HFFc6 (cell line): ENCODE data around the gene REN. TPM values are rescaled to one million over a fixed set of nuclear protein-coding genes. Genes with fewer than 3 reads are reported as not detected.

Experiments
- DNase-seq: peaks from one replicate; pipeline ENCODE4 v3.0.0-alpha.2; 2018
- H3K27ac Mint-ChIP-seq: 2 replicates; pipeline ENCODE4 v1.8.0; 2020; ENCODE audit warnings: mild to moderate bottlenecking, mixed read lengths
- H3K27me3 Mint-ChIP-seq: 2 replicates; pipeline ENCODE4 v1.8.0; 2021; ENCODE audit warnings: mild to moderate bottlenecking, moderate library complexity, mixed read lengths; ENCODE audit not compliant: insufficient read depth
- H3K36me3 Mint-ChIP-seq: 2 replicates; pipeline ENCODE4 v1.8.0; 2021; ENCODE audit warnings: low read depth, mixed read lengths
- H3K4me1 Mint-ChIP-seq: 2 replicates; pipeline ENCODE4 v1.8.0; 2020; ENCODE audit warnings: low read depth, mixed read lengths
- H3K4me3 Mint-ChIP-seq: 2 replicates; pipeline ENCODE4 v1.8.0; 2020; ENCODE audit warnings: mild to moderate bottlenecking, moderate library complexity, mixed read lengths
- H3K9me3 Mint-ChIP-seq: 2 replicates; pipeline ENCODE4 v1.8.0; 2020; ENCODE audit warnings: mild to moderate bottlenecking, mixed read lengths
- total RNA-seq, 6 experiments: library from RNA; stranded (reverse); fragmentation: NEBNext Ultra II Directional; extraction: Animal tissue kit (Norgen Biotek cat#: 25700); gene quantifications; 2 replicates in 1 of 6; 3 replicates in 5 of 6; pipeline ENCODE4 v1.2.3, GENCODE V29; 2021
- TF ChIP-seq, protein P1 (sequence below): fragments of 200-600 bp; sonication (generic); IDR thresholded peaks from 2 replicates; pipeline ENCODE4 v1.5.0; 2021; ENCODE audit warnings: antibody characterized with exemption, mild to moderate bottlenecking

The REN gene
- total RNA-seq, 6 experiments from 2014 or later, result 0.17 to 0.39 (median 0.34) TPM; not detected in 1

DNA sequence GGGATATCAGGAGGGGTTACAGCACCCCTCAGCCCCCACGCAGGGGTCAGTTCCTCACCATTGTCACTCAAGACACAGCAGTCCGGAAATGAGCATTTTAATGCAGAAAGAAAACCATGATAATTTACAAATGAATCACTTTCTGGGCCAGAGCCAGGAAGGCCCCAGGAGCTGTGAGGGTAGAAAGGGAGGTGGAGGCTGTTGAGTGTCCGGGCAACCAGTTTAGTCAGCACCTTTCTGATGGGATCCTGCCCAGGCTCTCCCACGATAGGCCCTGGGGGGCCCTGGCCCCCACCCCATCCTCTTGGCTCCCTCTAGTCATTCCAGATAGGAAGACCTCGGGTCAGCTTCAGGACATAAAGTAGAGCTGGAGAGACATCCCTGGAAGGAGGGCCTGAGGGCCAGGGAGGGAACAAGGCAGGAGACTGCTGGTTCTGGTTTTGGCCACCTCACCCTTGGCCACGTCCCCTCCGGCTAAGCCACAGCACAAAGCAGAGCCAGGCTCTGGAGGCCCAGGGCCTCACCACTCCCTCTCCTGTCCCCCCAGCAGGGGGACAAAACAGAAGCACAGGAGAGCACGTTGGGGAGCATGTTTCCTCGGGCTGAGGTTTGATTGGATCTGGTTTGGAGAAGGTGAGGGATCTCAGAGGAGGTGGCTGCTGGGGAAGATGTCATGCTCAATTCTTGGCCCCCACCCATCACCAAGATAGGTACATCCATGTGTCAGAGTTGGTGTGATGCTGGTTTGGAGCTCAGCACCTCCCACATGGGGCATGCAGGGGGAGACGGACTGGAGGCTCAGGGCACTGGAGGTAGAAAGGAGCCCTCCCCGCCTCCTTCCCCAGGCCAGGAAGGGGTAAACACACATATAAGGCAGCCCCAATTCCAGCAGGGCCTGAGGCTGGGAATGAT, 34.9 kb downstream of the REN start:
- peaks cover 5% of the 10 kb centered on the region; the same call in 1 of the 2 replicates for H3K27me3 Mint-ChIP-seq
- H3K27ac Mint-ChIP-seq, result peak overlapping the region; percentile 97
- no peaks in the 10 kb centered on the region for H3K36me3 Mint-ChIP-seq
- peak overlapping the region; percentile 68 for H3K4me3 Mint-ChIP-seq
- TF ChIP-seq, protein P1, sequence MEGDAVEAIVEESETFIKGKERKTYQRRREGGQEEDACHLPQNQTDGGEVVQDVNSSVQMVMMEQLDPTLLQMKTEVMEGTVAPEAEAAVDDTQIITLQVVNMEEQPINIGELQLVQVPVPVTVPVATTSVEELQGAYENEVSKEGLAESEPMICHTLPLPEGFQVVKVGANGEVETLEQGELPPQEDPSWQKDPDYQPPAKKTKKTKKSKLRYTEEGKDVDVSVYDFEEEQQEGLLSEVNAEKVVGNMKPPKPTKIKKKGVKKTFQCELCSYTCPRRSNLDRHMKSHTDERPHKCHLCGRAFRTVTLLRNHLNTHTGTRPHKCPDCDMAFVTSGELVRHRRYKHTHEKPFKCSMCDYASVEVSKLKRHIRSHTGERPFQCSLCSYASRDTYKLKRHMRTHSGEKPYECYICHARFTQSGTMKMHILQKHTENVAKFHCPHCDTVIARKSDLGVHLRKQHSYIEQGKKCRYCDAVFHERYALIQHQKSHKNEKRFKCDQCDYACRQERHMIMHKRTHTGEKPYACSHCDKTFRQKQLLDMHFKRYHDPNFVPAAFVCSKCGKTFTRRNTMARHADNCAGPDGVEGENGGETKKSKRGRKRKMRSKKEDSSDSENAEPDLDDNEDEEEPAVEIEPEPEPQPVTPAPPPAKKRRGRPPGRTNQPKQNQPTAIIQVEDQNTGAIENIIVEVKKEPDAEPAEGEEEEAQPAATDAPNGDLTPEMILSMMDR, result peak; percentile 68
- H3K4me1 Mint-ChIP-seq, result peaks cover 50% of the 10 kb centered on the region
- no peaks in the 10 kb centered on the region for H3K9me3 Mint-ChIP-seq
- DNase-seq, result peak; percentile 90

DNA sequence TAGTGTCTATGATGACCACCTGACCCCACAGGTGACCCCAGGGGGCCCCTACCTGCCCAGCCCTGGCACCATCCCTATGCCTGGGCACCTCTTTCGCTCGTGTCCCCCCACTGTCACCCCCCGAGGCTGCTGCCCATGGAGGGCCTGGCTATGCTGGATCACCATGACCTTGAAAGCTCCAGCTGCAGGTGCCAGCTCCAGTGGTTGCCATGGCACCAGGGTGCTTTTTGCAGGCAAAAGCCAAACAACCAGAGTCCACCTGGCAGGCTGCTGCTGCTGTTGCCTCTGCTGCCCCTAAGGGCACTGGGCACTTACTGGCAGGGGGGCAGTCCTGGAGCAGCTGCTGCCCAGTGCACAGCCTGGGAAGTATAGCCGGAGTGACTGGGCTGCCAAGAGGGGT, 36.0 kb downstream of the REN start:
- Mint-ChIP-seq H3K27me3 (peaks cover 4% of the 10 kb centered on the region; the same call in 1 of the 2 replicates), H3K27ac (peak overlapping the region; percentile 97), H3K9me3 (no peaks in the 10 kb centered on the region), H3K36me3 (no peaks in the 10 kb centered on the region), H3K4me1 (peaks cover 50% of the 10 kb centered on the region), H3K4me3 (no peak overlapping the region)
- TF ChIP-seq, protein P1, result no peak
- no peak for DNase-seq

DNA sequence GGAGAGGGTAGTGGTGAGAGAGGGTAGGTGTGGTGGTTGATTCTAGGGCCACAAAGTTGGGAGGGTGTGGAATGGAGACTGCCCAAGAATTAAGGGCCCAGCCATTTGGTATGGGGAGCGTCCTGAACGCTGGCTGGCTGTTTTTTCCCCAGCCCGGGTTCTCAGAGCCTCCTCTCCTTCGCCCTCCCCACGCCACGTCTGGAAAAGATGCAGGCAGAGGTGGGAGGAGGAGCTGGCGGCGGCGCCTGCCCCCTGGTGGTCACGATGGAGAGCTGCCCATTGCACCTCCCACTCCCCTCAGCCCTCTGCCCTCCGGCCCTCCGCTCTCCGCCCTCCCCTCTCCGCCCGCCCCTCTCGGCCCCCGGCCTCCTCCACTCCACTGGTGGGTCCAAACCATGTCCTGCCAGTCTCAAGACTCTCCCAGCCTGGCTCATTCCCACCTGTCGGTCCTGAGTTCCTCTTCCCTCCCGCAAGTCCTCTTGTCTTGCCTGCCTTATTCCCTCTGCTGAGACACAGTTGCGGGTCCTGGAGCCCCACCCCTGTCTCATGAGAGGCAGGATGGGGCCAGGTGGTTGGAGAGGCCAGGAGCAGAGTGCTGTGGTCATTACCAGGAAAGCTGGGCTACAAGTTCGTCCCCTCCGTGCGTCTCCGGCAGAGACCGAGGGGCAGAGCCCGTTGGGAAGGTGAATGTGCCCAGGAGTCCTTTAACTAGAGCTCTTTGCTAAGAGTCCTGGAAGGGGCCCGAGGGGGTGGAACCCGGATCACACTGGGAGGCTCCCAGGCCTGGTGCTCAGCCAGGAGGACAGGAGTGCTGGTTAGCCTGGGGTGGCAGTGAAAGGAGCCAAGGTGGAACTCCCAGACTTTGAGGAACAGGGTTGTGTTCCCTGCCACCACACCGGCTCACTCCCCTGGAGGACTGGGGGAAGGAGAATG, 36.9 kb downstream of the REN start:
- Mint-ChIP-seq H3K4me1 (peaks cover 50% of the 10 kb centered on the region), H3K4me3 (0 out of 2 replicates have a peak overlapping the region, but pooled peaks have one; percentile 26), H3K27ac (peak overlapping the region; percentile 73), H3K9me3 (no peaks in the 10 kb centered on the region), H3K36me3 (no peaks in the 10 kb centered on the region), H3K27me3 (peaks cover 2% of the 10 kb centered on the region; the same call in 1 of the 2 replicates)
- DNase-seq, result peak; percentile 48
- TF ChIP-seq, protein P1, result peak; percentile 96

DNA sequence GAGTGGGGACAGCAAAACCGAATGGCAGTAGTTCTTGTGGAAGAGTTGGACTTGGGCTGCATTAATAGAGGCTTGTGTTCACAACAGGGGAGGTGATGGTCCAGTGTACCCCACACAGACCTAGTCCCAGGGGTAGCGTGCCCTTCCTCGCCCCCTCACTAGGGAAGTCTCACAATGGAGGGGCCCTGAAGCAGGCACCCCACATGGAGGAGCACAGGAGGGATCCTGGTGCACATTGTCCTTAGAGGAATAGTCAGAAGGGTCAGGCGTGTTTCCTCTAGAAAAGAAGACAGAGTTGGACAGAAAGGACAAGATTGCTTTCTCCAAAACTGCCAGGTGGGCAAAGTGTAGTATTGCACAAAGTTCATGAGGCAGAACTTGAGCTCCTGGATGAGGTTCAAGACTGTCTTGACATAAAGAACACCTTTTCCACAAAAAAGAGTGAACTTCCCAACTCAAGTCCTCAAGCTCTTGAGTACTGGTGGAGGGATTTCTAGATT, 37.6 kb downstream of the REN start:
- no peaks in the 10 kb centered on the region for H3K9me3 Mint-ChIP-seq
- no peak for DNase-seq
- peak overlapping the region; percentile 73; the same call in 1 of the 2 replicates for H3K27ac Mint-ChIP-seq
- peaks cover 50% of the 10 kb centered on the region for H3K4me1 Mint-ChIP-seq
- peaks cover under 1% of the 10 kb centered on the region; the same call in 1 of the 2 replicates for H3K27me3 Mint-ChIP-seq
- H3K36me3 Mint-ChIP-seq, result no peaks in the 10 kb centered on the region; the same call in 1 of the 2 replicates
- TF ChIP-seq, protein P1, result no peak
- H3K4me3 Mint-ChIP-seq, result no peak overlapping the region

DNA sequence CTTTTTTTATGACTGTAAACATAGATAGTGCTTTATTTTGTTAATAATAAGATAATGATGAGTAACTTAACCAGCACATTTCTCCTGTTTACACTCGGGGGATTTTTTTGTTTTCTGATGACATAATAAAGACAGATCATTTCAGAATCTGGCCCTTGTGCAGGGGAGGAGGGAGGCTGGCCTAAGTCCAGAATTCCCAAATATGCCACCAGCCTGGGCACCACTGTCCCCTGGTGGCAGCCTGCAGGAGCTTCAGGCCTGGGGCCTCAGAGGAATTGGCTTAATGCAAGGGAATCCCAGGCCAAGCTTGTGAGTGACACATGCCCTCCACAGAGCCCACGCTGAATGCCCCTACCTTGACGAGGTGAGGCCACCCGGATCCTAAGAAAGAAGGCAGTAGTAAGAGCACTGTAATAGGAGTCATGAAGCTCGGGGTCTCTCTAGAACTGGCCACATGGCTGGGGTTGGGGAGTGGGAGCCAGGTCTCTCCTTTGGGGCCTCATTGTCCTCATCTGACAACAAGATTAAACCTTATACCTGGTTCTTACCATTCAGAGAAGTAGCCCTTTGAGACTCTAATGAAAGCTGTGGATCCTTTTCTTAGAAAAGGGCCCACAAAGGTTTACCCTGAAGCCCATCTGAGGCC, 38.4 kb downstream of the REN start:
- Mint-ChIP-seq H3K27me3 (peaks cover 2% of the 10 kb centered on the region; the same call in 1 of the 2 replicates), H3K36me3 (peaks cover 5% of the 10 kb centered on the region), H3K27ac (peak overlapping the region; percentile 45), H3K4me3 (no peak overlapping the region), H3K4me1 (peaks cover 48% of the 10 kb centered on the region), H3K9me3 (no peaks in the 10 kb centered on the region)
- TF ChIP-seq, protein P1, result peak; percentile 97
- peak; percentile 80 for DNase-seq
